Measurements from ENCODE around the gene BTBD8. TPM values are rescaled to one million over a fixed set of nuclear protein-coding genes. Genes with fewer than 3 reads are reported as not detected.
"Not testable (repeated sequence)": the region's sequence is repeated elsewhere in the genome, so short reads cannot be mapped to it uniquely, and the experiment has no call there.

BTBD8 gene
- total RNA-seq, 8 experiments from 2014 or later = 2.4 to 56.1 (median 13.4) TPM

DNA sequence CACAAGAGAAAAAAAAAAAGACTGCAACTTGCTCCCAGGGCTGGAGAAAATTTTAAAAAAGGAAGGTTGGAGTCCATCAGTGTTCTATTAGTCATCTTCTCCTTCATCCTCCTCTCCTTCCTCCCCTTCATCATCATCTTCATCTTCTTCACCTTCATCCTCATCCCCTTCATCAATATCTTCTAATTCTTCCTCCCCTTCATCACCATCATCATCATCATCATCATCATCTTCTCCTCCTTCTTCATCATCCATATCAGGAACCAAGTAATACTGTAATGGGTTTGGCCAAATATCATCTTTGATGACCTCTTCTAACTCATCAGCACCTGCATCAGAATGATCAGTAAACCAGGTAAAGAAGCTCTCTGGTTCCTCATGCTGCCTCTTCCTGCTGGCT lies 5.7 kb upstream of the BTBD8 start:
- H3K4me3 ChIP-seq; ATAC-seq (replicated peaks in 6 of 8); in situ Hi-C loops (cut with MboI; ENCODE audit: low pct_unique_long_range_greater_than_20kb in 2 of 9, low sequenced_read_pairs in 9 of 9, unreplicated experiment in 9 of 9); H3K27ac ChIP-seq; H3K4me1 ChIP-seq (replicated peaks in 1 of 2): not testable (repeated sequence)

DNA sequence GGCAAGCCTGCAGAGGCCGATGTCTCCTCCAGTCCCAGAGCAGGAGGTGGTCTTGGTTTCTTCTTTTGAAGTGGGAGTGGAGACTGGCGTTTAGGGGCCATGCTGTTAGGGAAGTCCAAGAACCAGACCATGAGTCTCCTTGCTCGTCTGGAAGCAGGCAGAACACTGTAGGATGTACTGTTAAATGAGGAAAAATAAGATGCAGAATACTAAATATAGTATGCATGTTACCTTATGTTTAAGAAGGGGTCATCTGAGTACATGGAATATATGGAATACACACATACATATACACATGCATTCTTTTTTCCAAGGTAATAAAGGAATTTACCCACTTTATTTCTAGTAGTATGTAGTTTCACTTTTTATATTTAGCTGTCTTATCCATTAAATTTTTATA lies 4.8 kb upstream of the BTBD8 start, which contains the start of gene SETSIP:
Gene SETSIP, minus strand, starts transcription at position 101 of the 400 bp plus-strand sequence. Its CDS starts 0 bp downstream, at position 101.
- no peaks in the 10 kb centered on the region for H3K4me1 ChIP-seq (replicated peaks in 1 of 2)
- 23 to 76% (median 62%) methylated on average over 2 to 3 of the region's 3 CpGs; no CpG with 5 or more reads in 1 of the 10 experiments for WGBS, 10 experiments
- H3K27ac ChIP-seq = no peak within 1 kb of the TSS
- no peak for ATAC-seq (replicated peaks in 6 of 8)
- H3K4me3 ChIP-seq = no peak within 1 kb of the TSS
- in situ Hi-C loops (cut with MboI; ENCODE audit: low pct_unique_long_range_greater_than_20kb in 2 of 9, low sequenced_read_pairs in 9 of 9, unreplicated experiment in 9 of 9) = no loop called here

DNA sequence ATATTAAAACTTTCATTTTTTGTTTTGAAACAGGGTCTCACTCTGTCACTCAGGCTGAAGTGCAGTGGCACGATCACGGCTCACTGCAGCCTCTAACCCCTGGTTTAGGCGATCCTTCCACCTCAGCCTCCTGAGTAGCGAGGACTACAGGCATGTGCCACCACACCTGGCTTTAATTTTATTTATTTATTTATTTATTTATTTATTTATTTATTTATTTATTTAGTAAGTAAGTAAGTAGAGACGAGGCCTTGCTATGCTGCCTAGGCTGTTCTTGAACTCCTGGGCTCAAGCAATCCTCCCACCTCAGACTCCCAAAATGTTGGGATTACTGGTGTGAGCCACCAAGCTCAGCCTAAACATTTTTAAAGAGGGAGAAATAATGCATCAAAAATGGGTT lies 3.8 kb upstream of the BTBD8 start:
- no peak for ATAC-seq (replicated peaks in 6 of 8)
- in situ Hi-C loops (cut with MboI; ENCODE audit: low pct_unique_long_range_greater_than_20kb in 2 of 9, low sequenced_read_pairs in 9 of 9, unreplicated experiment in 9 of 9) = no loop called here

DNA sequence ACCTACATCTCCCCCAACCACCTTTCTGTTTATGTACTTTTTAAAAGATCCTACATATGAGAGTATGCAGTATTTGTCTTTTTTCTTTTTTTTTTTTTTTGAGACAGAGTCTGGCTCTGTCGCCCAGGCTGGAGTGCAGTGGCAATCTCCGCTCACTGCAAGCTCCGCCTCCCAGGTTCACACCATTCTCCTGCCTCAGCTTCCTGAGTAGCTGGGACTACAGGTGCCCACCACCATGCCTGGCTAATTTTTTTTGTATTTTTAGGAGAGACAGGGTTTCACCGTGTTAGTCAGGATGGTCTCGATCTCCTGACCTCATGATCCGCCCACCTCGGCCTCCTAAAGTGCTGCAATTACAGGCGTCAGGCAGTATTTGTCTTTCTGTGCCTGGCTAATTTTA lies 2.1 kb upstream of the BTBD8 start:
- ATAC-seq (replicated peaks in 6 of 8); H3K27ac ChIP-seq; in situ Hi-C loops (cut with MboI; ENCODE audit: low pct_unique_long_range_greater_than_20kb in 2 of 9, low sequenced_read_pairs in 9 of 9, unreplicated experiment in 9 of 9); H3K4me3 ChIP-seq; H3K4me1 ChIP-seq (replicated peaks in 1 of 2): not testable (repeated sequence)
- WGBS, 10 experiments = 72 to 100% (median 91%) methylated on average over 2 to 8 of the region's 8 CpGs

More for the DNA sequence above, 3.8 kb upstream of the BTBD8 start:
- Histone ChIP-seq H3K4me1 (replicated peaks in 1 of 2) (no peaks in the 10 kb centered on the region), H3K4me3 (no peak overlapping the region), H3K27ac (no peak overlapping the region)
- 64 to 100% (median 90%) methylated on average over 1 to 5 of the region's 5 CpGs; no CpG with 5 or more reads in 2 of the 10 experiments for WGBS, 10 experiments

DNA sequence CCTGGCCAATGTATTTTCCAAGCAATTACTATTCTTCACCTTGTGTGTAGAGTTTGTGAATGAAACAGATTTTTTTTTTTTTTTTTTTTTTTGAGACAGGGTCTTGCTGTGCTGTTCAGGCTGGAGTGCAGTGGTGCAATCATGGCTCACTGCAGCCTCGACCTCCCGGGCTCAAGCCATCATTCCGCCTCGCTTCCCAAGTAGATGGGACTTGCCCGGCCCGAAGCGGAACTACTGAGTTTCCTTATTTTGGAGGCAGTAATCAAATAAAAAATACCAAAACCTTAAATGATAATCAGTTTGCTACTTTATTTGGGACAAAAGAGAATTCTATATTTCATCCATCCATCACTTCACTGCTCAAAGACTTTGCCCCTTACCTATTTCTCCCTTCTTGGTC lies 704 bp upstream of the BTBD8 start:
- in situ Hi-C loops (cut with MboI; ENCODE audit: low pct_unique_long_range_greater_than_20kb in 2 of 9, low sequenced_read_pairs in 9 of 9, unreplicated experiment in 9 of 9) = no loop called here
- 65 to 97% (median 93%) methylated on average over 1 to 7 of the region's 7 CpGs for whole genome bisulfite sequencing, 10 experiments
- H3K4me3 ChIP-seq = peak overlapping the region in 1 of 5 donors; percentile 81
- no peaks in the 10 kb centered on the region for H3K4me1 ChIP-seq (replicated peaks in 1 of 2)
- H3K27ac ChIP-seq = no peak overlapping the region
- no peak for ATAC-seq (replicated peaks in 6 of 8)

DNA sequence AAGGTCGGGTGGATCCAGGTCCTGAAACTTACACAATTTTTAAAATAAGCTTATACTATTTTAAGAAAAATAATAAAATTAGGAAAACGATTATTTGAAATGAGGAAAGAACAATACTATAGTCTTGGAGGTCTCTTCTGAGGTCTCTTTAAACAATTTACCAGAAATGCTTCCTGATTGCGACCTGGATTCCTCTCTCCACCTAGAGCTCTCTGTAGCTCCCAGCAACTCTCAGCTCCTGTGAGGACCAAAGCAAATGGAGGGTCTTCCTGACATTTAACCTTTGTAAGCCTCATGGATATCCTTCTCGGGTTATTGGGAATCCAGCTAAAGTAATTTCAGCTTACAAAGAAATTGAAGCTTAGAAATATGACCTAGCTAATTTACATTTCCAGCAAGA lies 886 bp downstream of the BTBD8 start:
- WGBS, 10 experiments = 0 to 80% (median 39%) methylated on average over 1 to 4 of the region's 4 CpGs
- Histone ChIP-seq H3K27ac (no peak overlapping the region), H3K4me1 (replicated peaks in 1 of 2) (no peaks in the 10 kb centered on the region), H3K4me3 (peak overlapping the region; percentile 53 to 83 (median 78))
- in situ Hi-C loops (cut with MboI; ENCODE audit: low pct_unique_long_range_greater_than_20kb in 2 of 9, low sequenced_read_pairs in 9 of 9, unreplicated experiment in 9 of 9) = no loop called here
- ATAC-seq (replicated peaks in 6 of 8) = no peak

DNA sequence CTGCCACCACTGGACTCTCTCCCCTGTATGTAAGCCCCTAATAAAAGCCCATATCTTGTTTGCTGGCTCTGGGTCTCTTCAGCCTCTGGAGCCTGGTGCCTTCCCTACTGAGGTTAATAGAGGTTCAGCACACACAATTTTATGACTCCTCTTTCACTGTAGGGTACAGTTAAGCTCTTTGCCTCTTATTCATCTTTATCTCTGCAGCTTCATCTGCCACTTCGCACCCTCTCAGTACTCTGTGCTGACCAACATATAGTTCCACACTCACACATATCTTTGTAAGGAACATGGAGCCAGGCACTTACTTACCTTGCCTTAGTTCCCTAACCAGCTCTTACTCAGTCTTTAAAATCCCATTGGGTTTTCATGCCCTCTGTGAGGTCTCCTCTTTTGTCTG lies 4.5 kb downstream of the BTBD8 start:
- H3K4me3 ChIP-seq = no peak overlapping the region
- H3K4me1 ChIP-seq (replicated peaks in 1 of 2) = no peaks in the 10 kb centered on the region
- H3K27ac ChIP-seq = no peak overlapping the region
- WGBS, 10 experiments = 50 to 100% (median 84%) methylated on average over 1 of the region's 1 CpG; no CpG with 5 or more reads in 4 of the 10 experiments
- in situ Hi-C loops (cut with MboI; ENCODE audit: low pct_unique_long_range_greater_than_20kb in 2 of 9, low sequenced_read_pairs in 9 of 9, unreplicated experiment in 9 of 9) = no loop called here
- no peak for ATAC-seq (replicated peaks in 6 of 8)

DNA sequence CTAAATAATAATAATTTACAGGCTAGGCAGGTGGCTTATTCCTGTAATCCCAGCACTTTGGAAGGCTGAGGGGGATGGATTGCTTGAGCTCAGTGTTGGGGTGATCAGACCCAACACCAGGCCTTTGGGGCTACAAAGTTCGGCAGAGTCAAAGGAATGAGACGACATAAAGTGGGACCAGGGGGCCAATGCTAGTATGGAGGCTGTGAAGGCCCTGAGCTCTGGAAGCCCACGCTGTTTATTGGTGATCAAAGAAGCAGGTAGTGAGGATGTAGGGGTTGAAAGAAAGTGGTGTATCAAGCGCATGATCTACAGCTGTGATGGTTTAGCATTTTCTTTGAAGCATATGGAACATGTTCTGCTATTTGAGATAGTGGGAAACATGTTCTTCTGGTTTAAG lies 5.6 kb downstream of the BTBD8 start:
- H3K27ac ChIP-seq = no peak overlapping the region
- no peak for ATAC-seq (replicated peaks in 6 of 8)
- H3K4me1 ChIP-seq (replicated peaks in 1 of 2) = no peaks in the 10 kb centered on the region
- 71 to 100% (median 88%) methylated on average over 1 to 4 of the region's 4 CpGs; no CpG with 5 or more reads in 3 of the 10 experiments for WGBS, 10 experiments
- in situ Hi-C loops (cut with MboI; ENCODE audit: low pct_unique_long_range_greater_than_20kb in 2 of 9, low sequenced_read_pairs in 9 of 9, unreplicated experiment in 9 of 9) = no loop called here
- no peak overlapping the region for H3K4me3 ChIP-seq

DNA sequence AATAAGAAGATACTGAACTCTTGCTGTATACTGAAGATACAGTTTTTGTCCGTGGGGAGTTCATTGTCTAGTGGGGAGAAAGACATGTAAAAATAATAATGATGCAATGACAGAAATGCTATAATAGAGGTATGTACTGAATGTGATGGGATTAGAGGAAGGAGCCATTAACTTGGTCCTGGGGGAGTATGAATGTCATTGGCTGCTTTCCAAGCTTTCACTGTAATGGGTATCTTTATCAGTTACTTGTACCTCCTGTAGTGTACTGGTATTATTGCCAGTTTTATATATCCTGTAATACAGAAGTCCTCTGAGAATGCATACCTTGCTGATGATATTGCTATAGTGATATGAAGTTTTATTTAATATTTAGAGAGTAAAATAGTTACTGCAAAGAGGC lies 7.4 kb downstream of the BTBD8 start:
- WGBS, 10 experiments = 40 to 100% (median 77%) methylated on average over 1 of the region's 1 CpG; no CpG with 5 or more reads in 2 of the 10 experiments

DNA sequence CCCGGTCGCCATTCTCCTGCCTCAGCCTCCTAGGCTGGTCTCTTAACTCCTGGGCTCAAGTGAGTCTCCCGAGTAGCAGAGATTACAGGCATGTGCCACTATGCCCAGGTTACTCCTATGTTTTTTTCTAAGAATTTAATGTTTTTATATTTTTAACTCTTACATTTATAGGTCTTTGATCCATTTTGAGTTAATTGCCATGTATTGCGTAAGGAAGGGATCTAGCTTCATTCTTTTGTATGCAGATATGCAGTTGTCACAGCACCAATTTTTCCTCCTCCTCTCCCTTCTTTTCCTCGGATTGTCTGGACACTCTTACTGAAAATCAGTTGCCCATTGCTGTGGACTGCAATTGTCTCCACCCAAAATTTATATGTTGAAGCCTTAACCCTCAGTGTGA lies 11.5 kb downstream of the BTBD8 start:
- peak in 1 of 8 experiments; percentile 34 for ATAC-seq (replicated peaks in 6 of 8)
- Histone ChIP-seq H3K4me1 (replicated peaks in 1 of 2) (no peaks in the 10 kb centered on the region), H3K27ac (no peak overlapping the region), H3K4me3 (no peak overlapping the region)
- WGBS, 10 experiments = 47 to 100% (median 91%) methylated on average over 1 to 5 of the region's 5 CpGs; no CpG with 5 or more reads in 1 of the 10 experiments
- in situ Hi-C loops (cut with MboI; ENCODE audit: low pct_unique_long_range_greater_than_20kb in 2 of 9, low sequenced_read_pairs in 9 of 9, unreplicated experiment in 9 of 9) = no loop called here

More for the DNA sequence above, 7.4 kb downstream of the BTBD8 start:
- in situ Hi-C loops (cut with MboI; ENCODE audit: low pct_unique_long_range_greater_than_20kb in 2 of 9, low sequenced_read_pairs in 9 of 9, unreplicated experiment in 9 of 9) = no loop called here
- no peaks in the 10 kb centered on the region for H3K4me1 ChIP-seq (replicated peaks in 1 of 2)
- H3K27ac ChIP-seq = no peak overlapping the region
- ATAC-seq (replicated peaks in 6 of 8) = no peak
- no peak overlapping the region for H3K4me3 ChIP-seq

DNA sequence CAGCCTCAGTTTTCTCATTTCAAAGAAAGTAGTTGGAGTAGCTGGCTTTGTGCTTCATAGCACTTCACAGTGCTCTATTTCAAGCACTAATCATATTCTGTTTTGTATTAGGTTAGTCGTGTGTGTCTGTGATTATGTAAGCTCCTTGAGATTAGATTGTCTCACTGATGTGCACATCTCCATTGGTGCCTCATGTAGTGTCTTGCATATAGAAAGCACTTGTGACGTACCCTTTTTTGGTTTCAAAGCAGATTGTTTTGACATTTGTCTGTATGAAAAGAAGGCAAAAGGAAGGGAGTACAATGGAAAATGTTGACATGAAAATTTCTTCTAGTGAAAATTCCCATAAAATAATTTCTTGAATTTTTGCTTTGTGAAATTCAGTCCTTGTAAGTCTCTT lies 13.9 kb downstream of the BTBD8 start:
- WGBS, 10 experiments = 50 to 92% (median 68%) methylated on average over 1 to 2 of the region's 2 CpGs; no CpG with 5 or more reads in 2 of the 10 experiments
- in situ Hi-C loops (cut with MboI; ENCODE audit: low pct_unique_long_range_greater_than_20kb in 2 of 9, low sequenced_read_pairs in 9 of 9, unreplicated experiment in 9 of 9) = no loop called here
- peak in 1 of 8 experiments; percentile 48 for ATAC-seq (replicated peaks in 6 of 8)
- Histone ChIP-seq H3K4me3 (no peak overlapping the region), H3K27ac (no peak overlapping the region), H3K4me1 (replicated peaks in 1 of 2) (no peaks in the 10 kb centered on the region)

DNA sequence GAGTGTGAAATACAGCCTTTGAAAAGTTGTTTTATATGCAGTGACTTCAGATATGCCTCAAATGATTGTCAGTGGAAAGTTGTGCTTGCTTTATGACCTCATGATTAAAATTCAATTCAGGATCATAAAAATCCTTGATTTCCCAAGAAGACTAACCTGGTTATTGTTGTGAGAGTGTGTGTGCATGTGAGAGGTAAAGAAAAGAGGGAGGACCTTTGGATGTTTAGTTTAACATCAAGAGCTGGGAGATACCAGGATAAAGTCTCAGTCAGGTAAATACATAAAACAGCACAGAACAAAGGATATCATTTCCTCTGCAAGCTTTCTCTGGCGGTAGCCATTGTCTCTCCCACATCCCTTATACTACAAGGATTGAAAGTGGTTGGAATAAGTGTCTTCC lies 14.4 kb downstream of the BTBD8 start:
- no peak for ATAC-seq (replicated peaks in 6 of 8)
- no peak overlapping the region for H3K27ac ChIP-seq
- no peaks in the 10 kb centered on the region for H3K4me1 ChIP-seq (replicated peaks in 1 of 2)
- H3K4me3 ChIP-seq = no peak overlapping the region
- WGBS, 10 experiments = 83 to 100% (median 100%) methylated on average over 1 of the region's 1 CpG; no CpG with 5 or more reads in 2 of the 10 experiments
- in situ Hi-C loops (cut with MboI; ENCODE audit: low pct_unique_long_range_greater_than_20kb in 2 of 9, low sequenced_read_pairs in 9 of 9, unreplicated experiment in 9 of 9) = no loop called here

DNA sequence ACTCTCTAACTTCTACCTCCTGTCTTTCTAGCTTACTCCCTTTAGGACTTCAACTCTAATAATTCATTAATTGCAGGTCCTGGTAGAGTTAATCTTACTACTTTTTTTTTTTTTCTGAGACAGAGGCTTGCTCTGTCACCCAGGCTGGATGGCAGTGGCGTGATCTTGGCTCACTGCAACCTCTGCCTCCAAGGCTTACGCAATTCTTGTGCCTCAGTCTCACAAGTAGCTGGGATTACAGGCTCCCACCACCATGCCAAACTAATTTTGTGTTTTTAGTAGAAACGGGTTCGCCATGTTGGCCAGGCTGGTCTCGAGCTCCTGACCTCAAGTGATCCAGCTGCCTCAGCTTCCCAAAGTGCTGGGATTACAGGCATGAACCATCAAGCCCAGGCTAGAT lies 15.7 kb downstream of the BTBD8 start:
- Histone ChIP-seq H3K27ac (no peak overlapping the region), H3K4me3 (no peak overlapping the region), H3K4me1 (replicated peaks in 1 of 2) (no peaks in the 10 kb centered on the region)
- 56 to 100% (median 87%) methylated on average over 1 to 5 of the region's 5 CpGs for WGBS, 10 experiments
- ATAC-seq (replicated peaks in 6 of 8) = no peak
- in situ Hi-C loops (cut with MboI; ENCODE audit: low pct_unique_long_range_greater_than_20kb in 2 of 9, low sequenced_read_pairs in 9 of 9, unreplicated experiment in 9 of 9) = no loop called here

DNA sequence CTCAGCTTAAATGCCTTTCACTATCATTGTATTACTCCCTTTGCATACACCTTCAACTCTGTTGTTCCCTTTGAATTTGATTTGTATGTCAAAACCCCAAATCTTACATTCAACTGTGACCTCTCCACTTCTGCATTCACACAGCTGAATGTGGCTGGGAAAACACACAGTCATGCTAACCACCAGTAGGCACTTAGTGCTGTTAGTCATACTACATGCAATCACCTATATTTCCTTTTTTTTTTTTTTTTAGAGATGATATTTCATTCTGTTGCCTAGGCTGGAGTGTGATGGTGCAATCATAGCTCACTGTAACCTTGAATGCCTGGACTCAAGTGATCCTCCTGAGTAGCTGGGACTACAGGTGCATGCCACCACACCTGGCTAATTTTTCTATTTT lies 16.2 kb downstream of the BTBD8 start:
- H3K27ac ChIP-seq = no peak overlapping the region
- H3K4me3 ChIP-seq = no peak overlapping the region
- in situ Hi-C loops (cut with MboI; ENCODE audit: low pct_unique_long_range_greater_than_20kb in 2 of 9, low sequenced_read_pairs in 9 of 9, unreplicated experiment in 9 of 9) = no loop called here
- no peak for ATAC-seq (replicated peaks in 6 of 8)
- no peaks in the 10 kb centered on the region for H3K4me1 ChIP-seq (replicated peaks in 1 of 2)

Measured in motor neuron (in vitro differentiated cells).